BE2C (cell line): ENCODE measurements around the gene SYCN.

Source experiments
- DNase-seq: peaks from one replicate; pipeline ENCODE4 v3.0.0-alpha.2; 2020
- H3K27me3 ChIP-seq: fragments of 250-450 bp; sonication (Bioruptor Pico); 2 replicates; pipeline ENCODE4 v1.5.1; 2020; ENCODE audit warnings: mild to moderate bottlenecking
- H3K36me3 ChIP-seq: fragments of 250-450 bp; sonication (Bioruptor Pico); 2 replicates; pipeline ENCODE4 v1.5.1; 2020; ENCODE audit warnings: mild to moderate bottlenecking
- H3K4me1 ChIP-seq: fragments of 250-450 bp; sonication (Bioruptor Pico); 2 replicates; pipeline ENCODE4 v1.5.1; 2020
- H3K4me3 ChIP-seq: 2 replicates; pipeline ENCODE4 v1.5.1; 2011; ENCODE audit warnings: low read depth, low read length
- H3K9me3 ChIP-seq: fragments of 250-450 bp; sonication (Bioruptor Pico); 2 replicates; pipeline ENCODE4 v1.5.1; 2020
- CTCF ChIP-seq: IDR thresholded peaks from 2 replicates; pipeline ENCODE4 v1.5.1; 2012; ENCODE audit warnings: mild to moderate bottlenecking, low read depth, low read length

SYCN gene

GRCh38 chr19:39180749-39181148, 23.3 kb downstream of the SYCN start:
- no peak for TF ChIP-seq CTCF
- Histone ChIP-seq H3K27me3 (no peaks in the 10 kb centered on the region), H3K36me3 (peaks cover 17% of the 10 kb centered on the region), H3K4me3 (no peak overlapping the region), H3K9me3 (no peaks in the 10 kb centered on the region), H3K4me1 (no peaks in the 10 kb centered on the region)
- no peak for DNase-seq

GRCh38 chr19:39179754-39180153, 24.3 kb downstream of the SYCN start:
- no peak for TF ChIP-seq CTCF
- peaks cover 25% of the 10 kb centered on the region for H3K36me3 ChIP-seq
- DNase-seq, result no peak

GRCh38 chr19:39178296-39179006, 25.6 kb downstream of the SYCN start:
- Histone ChIP-seq H3K27me3 (no peaks in the 10 kb centered on the region), H3K36me3 (peaks cover 25% of the 10 kb centered on the region)

More at GRCh38 chr19:39179754-39180153, 24.3 kb downstream of the SYCN start:
- Histone ChIP-seq H3K4me3 (no peak overlapping the region), H3K27me3 (no peaks in the 10 kb centered on the region), H3K4me1 (no peaks in the 10 kb centered on the region), H3K9me3 (no peaks in the 10 kb centered on the region)

GRCh38 chr19:39177736-39178135, 26.3 kb downstream of the SYCN start:
- Histone ChIP-seq H3K27me3 (no peaks in the 10 kb centered on the region), H3K36me3 (peaks cover 25% of the 10 kb centered on the region), H3K4me1 (no peaks in the 10 kb centered on the region), H3K9me3 (no peaks in the 10 kb centered on the region), H3K4me3 (no peak overlapping the region)
- no peak for TF ChIP-seq CTCF
- no peak for DNase-seq

More at GRCh38 chr19:39178296-39179006, 25.6 kb downstream of the SYCN start:
- no peak for TF ChIP-seq CTCF
- Histone ChIP-seq H3K9me3 (no peaks in the 10 kb centered on the region), H3K4me1 (no peaks in the 10 kb centered on the region), H3K4me3 (no peak overlapping the region)
- no peak for DNase-seq

GRCh38 chr19:39177110-39177699, 26.9 kb downstream of the SYCN start:
- H3K9me3 ChIP-seq, result no peaks in the 10 kb centered on the region
- no peak for TF ChIP-seq CTCF

GRCh38 chr19:39175564-39175963, 28.5 kb downstream of the SYCN start:
- Histone ChIP-seq H3K4me1 (peaks cover 6% of the 10 kb centered on the region; the same call in 1 of the 2 replicates), H3K36me3 (peaks cover 33% of the 10 kb centered on the region), H3K9me3 (no peaks in the 10 kb centered on the region), H3K4me3 (no peak overlapping the region), H3K27me3 (no peaks in the 10 kb centered on the region)
- TF ChIP-seq CTCF, result no peak
- no peak for DNase-seq

More at GRCh38 chr19:39177110-39177699, 26.9 kb downstream of the SYCN start:
- Histone ChIP-seq H3K4me3 (no peak overlapping the region), H3K4me1 (no peaks in the 10 kb centered on the region), H3K27me3 (no peaks in the 10 kb centered on the region), H3K36me3 (peaks cover 25% of the 10 kb centered on the region)
- DNase-seq, result no peak
